MM.1S (cell line): Measurements from ENCODE around the gene RCCD1.

Experiments used
- CTCF ChIP-seq: fragments of 300-600 bp; sonication (generic); IDR thresholded peaks from 2 replicates; pipeline ENCODE4 v1.5.1; 2016; ENCODE audit warnings: antibody characterized with exemption, low read length, mixed read lengths
- EZH2phosphoT487 ChIP-seq: fragments of 300-600 bp; sonication (generic); IDR thresholded peaks from 2 replicates; pipeline ENCODE4 v1.6.1; 2018; ENCODE audit warnings: antibody characterized with exemption, low read length

- no peak for TF ChIP-seq CTCF
- TF ChIP-seq EZH2phosphoT487: no peak
Measured at GRCh38 chr15:90907838-90908507, 46.7 kb upstream of the RCCD1 start.
